ENCODE data around the gene LARGE1.

LARGE1 gene

GRCh38 chr22:33921525-33922348 lies 1.5 kb upstream of the LARGE1 start:
- Histone ChIP-seq H2AFZ (ENCODE audit: low read depth, low read length, severe bottlenecking) (peak overlapping the region; percentile 84), H3K4me3 (ENCODE audit: insufficient read depth, low read length, poor library complexity, severe bottlenecking) (peak overlapping the region; percentile 53), H3K36me3 (ENCODE audit: low read length) (no peaks in the 10 kb centered on the region), H3K9me3 (ENCODE audit: insufficient read depth, low read length) (no peaks in the 10 kb centered on the region), H4K20me1 (ENCODE audit: low read depth, low read length) (no peaks in the 10 kb centered on the region), H3K9me2 (replicated peaks; ENCODE audit: insufficient read depth, low read length) (no peaks in the 10 kb centered on the region), H3K9ac (ENCODE audit: low read length) (peak overlapping the region; percentile 50), H3K79me2 (ENCODE audit: insufficient read depth, low read length) (no peaks in the 10 kb centered on the region), H3K27ac (ENCODE audit: low read depth, low read length) (no peak overlapping the region), H3K27me3 (ENCODE audit: low read length) (no peaks in the 10 kb centered on the region), H3F3A (ENCODE audit: insufficient read depth) (no peaks in the 10 kb centered on the region), H3K4me2 (ENCODE audit: low read depth, low read length, poor library complexity, severe bottlenecking) (peak overlapping the region; percentile 72)
- no peak for TF ChIP-seq EZH2phosphoT487 (conservative IDR thresholded peaks at IDR 0.05; ENCODE audit: low read length)
- no peak for TF ChIP-seq CTCF (IDR thresholded peaks at IDR 0.05; ENCODE audit: insufficient read depth, low read length, poor library complexity, severe bottlenecking)

GRCh38 chr22:33920927-33921524 lies 750 bp upstream of the LARGE1 start:
- H3K9me2 ChIP-seq (replicated peaks; ENCODE audit: insufficient read depth, low read length) = no peaks in the 10 kb centered on the region

GRCh38 chr22:33919391-33920196 lies 682 bp downstream of the LARGE1 start:
- no peaks in the 10 kb centered on the region for H3F3A ChIP-seq (ENCODE audit: insufficient read depth)
- TF ChIP-seq CTCF (IDR thresholded peaks at IDR 0.05; ENCODE audit: insufficient read depth, low read length, poor library complexity, severe bottlenecking) (no peak), EZH2phosphoT487 (conservative IDR thresholded peaks at IDR 0.05; ENCODE audit: low read length) (no peak)
- H3K27ac ChIP-seq (ENCODE audit: low read depth, low read length) = no peak overlapping the region
- no peaks in the 10 kb centered on the region for H4K20me1 ChIP-seq (ENCODE audit: low read depth, low read length)
- H3K27me3 ChIP-seq (ENCODE audit: low read length) = no peaks in the 10 kb centered on the region
- no peaks in the 10 kb centered on the region for H3K9me2 ChIP-seq (replicated peaks; ENCODE audit: insufficient read depth, low read length)
- no peaks in the 10 kb centered on the region for H3K79me2 ChIP-seq (ENCODE audit: insufficient read depth, low read length)
- H3K9me3 ChIP-seq (ENCODE audit: insufficient read depth, low read length) = no peaks in the 10 kb centered on the region
- peak overlapping the region; percentile 57 for H3K4me2 ChIP-seq (ENCODE audit: low read depth, low read length, poor library complexity, severe bottlenecking)
- H2AFZ ChIP-seq (ENCODE audit: low read depth, low read length, severe bottlenecking) = no peak overlapping the region
- peak overlapping the region; percentile 49 for H3K4me3 ChIP-seq (ENCODE audit: insufficient read depth, low read length, poor library complexity, severe bottlenecking)
- H3K36me3 ChIP-seq (ENCODE audit: low read length) = no peaks in the 10 kb centered on the region
- H3K9ac ChIP-seq (ENCODE audit: low read length) = peak overlapping the region; percentile 47; the same call in 1 of the 2 replicates

More at GRCh38 chr22:33920927-33921524, 750 bp upstream of the LARGE1 start:
- peak overlapping the region; percentile 53 for H3K4me3 ChIP-seq (ENCODE audit: insufficient read depth, low read length, poor library complexity, severe bottlenecking)
- TF ChIP-seq CTCF (IDR thresholded peaks at IDR 0.05; ENCODE audit: insufficient read depth, low read length, poor library complexity, severe bottlenecking) (no peak), EZH2phosphoT487 (conservative IDR thresholded peaks at IDR 0.05; ENCODE audit: low read length) (no peak)
- peak overlapping the region; percentile 84 for H2AFZ ChIP-seq (ENCODE audit: low read depth, low read length, severe bottlenecking)
- H4K20me1 ChIP-seq (ENCODE audit: low read depth, low read length) = no peaks in the 10 kb centered on the region
- H3K79me2 ChIP-seq (ENCODE audit: insufficient read depth, low read length) = no peaks in the 10 kb centered on the region
- no peaks in the 10 kb centered on the region for H3K36me3 ChIP-seq (ENCODE audit: low read length)
- no peaks in the 10 kb centered on the region for H3F3A ChIP-seq (ENCODE audit: insufficient read depth)
- H3K9ac ChIP-seq (ENCODE audit: low read length) = peak overlapping the region; percentile 50
- no peak overlapping the region for H3K27ac ChIP-seq (ENCODE audit: low read depth, low read length)
- no peaks in the 10 kb centered on the region for H3K27me3 ChIP-seq (ENCODE audit: low read length)
- peak overlapping the region; percentile 72 for H3K4me2 ChIP-seq (ENCODE audit: low read depth, low read length, poor library complexity, severe bottlenecking)
- no peaks in the 10 kb centered on the region for H3K9me3 ChIP-seq (ENCODE audit: insufficient read depth, low read length)

Data from SU-DHL-6 (cell line).